Smooth muscle cell (in vitro differentiated cells): ENCODE results near the gene C19orf73. TPM values are rescaled to one million over a fixed set of nuclear protein-coding genes. Genes with fewer than 3 reads are reported as not detected.
A peak's percentile ranks its signal among the peaks of the same experiment; 100 is the strongest.
"Not testable (repeated sequence)": the region's sequence is repeated elsewhere in the genome, so short reads cannot be mapped to it uniquely, and the experiment has no call there.

Source experiments
- DNase-seq: peaks from one replicate; lab custom pipeline; 2025; ENCODE audit not compliant: unreplicated experiment; lab: John Stamatoyannopoulos, UW
- H2AFZ ChIP-seq: fragments of 200-600 bp; sonication (generic); 2 replicates; pipeline ENCODE4 v1.6.0; 2016; ENCODE audit warnings: antibody characterized with exemption, low read depth, mild to moderate bottlenecking
- H3F3A ChIP-seq: fragments of 200-600 bp; sonication (generic); 2 replicates; pipeline ENCODE4 v1.6.0; 2017; ENCODE audit warnings: antibody characterized with exemption, low read depth
- H3K27ac ChIP-seq: fragments of 200-600 bp; sonication (generic); 2 replicates; pipeline ENCODE4 v1.5.1; 2016; ENCODE audit warnings: low read depth, mild to moderate bottlenecking
- H3K27me3 ChIP-seq: fragments of 200-600 bp; sonication (generic); 2 replicates; pipeline ENCODE4 v1.6.1; 2016; ENCODE audit warnings: low read depth, mild to moderate bottlenecking
- H3K36me3 ChIP-seq: fragments of 200-600 bp; sonication (generic); 2 replicates; pipeline ENCODE4 v1.5.1; 2016; ENCODE audit warnings: low read depth
- H3K4me1 ChIP-seq: fragments of 200-600 bp; sonication (generic); 2 replicates; pipeline ENCODE4 v1.5.1; 2016; ENCODE audit warnings: low read depth
- H3K4me2 ChIP-seq: fragments of 200-600 bp; sonication (generic); 2 replicates; pipeline ENCODE4 v1.6.0; 2016; ENCODE audit warnings: mild to moderate bottlenecking
- H3K4me3 ChIP-seq: fragments of 200-600 bp; sonication (generic); 2 replicates; pipeline ENCODE4 v1.5.1; 2016; ENCODE audit warnings: mild to moderate bottlenecking
- H3K79me2 ChIP-seq: fragments of 200-600 bp; sonication (generic); 2 replicates; pipeline ENCODE4 v1.6.0; 2016; ENCODE audit warnings: low read depth, mild to moderate bottlenecking
- H3K9ac ChIP-seq: fragments of 200-600 bp; sonication (generic); 2 replicates; pipeline ENCODE4 v1.6.0; 2016; ENCODE audit warnings: low read depth
- H3K9me3 ChIP-seq: fragments of 200-600 bp; sonication (generic); replicated peaks from 2 replicates; pipeline ENCODE4 v1.5.1; 2016; ENCODE audit warnings: low read depth
- H4K20me1 ChIP-seq: fragments of 200-600 bp; sonication (generic); 2 replicates; pipeline ENCODE4 v1.6.0; 2016; ENCODE audit warnings: low read depth
- CTCF ChIP-seq: fragments of 200-600 bp; sonication (generic); IDR thresholded peaks from 2 replicates; pipeline ENCODE4 v1.5.1; 2017; ENCODE audit warnings: borderline replicate concordance, mild to moderate bottlenecking, antibody characterized with exemption; ENCODE audit not compliant: insufficient read depth, poor library complexity, severe bottlenecking
- WGBS: methylation state at CpG from one replicate; pipeline ENCODE4 v1.1.7; 2016; ENCODE audit warnings: low lambda C conversion rate; 5-methylcytosine and 5-hydroxymethylcytosine counted together
- polyA plus RNA-seq: library from polyadenylated mRNA; unstranded; fragments of >200 nt; fragmentation: Nextera tagmentation; extraction: Ambion mirVana; gene quantifications from 2 replicates; pipeline ENCODE4 v1.2.1, GENCODE V29; 2016
- total RNA-seq: library from RNA; depleted of rRNA; stranded (reverse); fragments of >200 nt; gene quantifications from 2 replicates; pipeline ENCODE4 v1.2.3, GENCODE V29; 2014

C19orf73 gene
- total and polyA plus RNA-seq, 2 experiments from 2014 or later: 0.74 to 2.9 TPM

- Histone ChIP-seq H3F3A (no peaks in the 10 kb centered on the region), H3K36me3 (no peaks in the 10 kb centered on the region), H3K27ac (no peak overlapping the region), H4K20me1 (no peaks in the 10 kb centered on the region), H3K9ac (no peak overlapping the region), H3K79me2 (no peaks in the 10 kb centered on the region), H3K4me1 (no peaks in the 10 kb centered on the region), H2AFZ (no peak overlapping the region), H3K4me3 (no peak overlapping the region), H3K4me2 (peak overlapping the region; percentile 82), H3K9me3 (no peaks in the 10 kb centered on the region), H3K27me3 (no peaks in the 10 kb centered on the region)
- TF ChIP-seq CTCF: no peak
- 48% methylated on average over 16 of the region's 16 CpGs for WGBS
- DNase-seq: no peak
These were observed 10.3 kb upstream of the C19orf73 start for GRCh38 chr19:49129238-49129583.

- Histone ChIP-seq H3F3A (no peaks in the 10 kb centered on the region), H4K20me1 (no peaks in the 10 kb centered on the region), H3K27ac (no peak overlapping the region), H3K4me1 (no peaks in the 10 kb centered on the region), H2AFZ (peak overlapping the region; percentile 42), H3K9me3 (no peaks in the 10 kb centered on the region), H3K36me3 (no peaks in the 10 kb centered on the region), H3K27me3 (no peaks in the 10 kb centered on the region), H3K4me2 (peak overlapping the region; percentile 82), H3K9ac (no peak overlapping the region), H3K79me2 (no peaks in the 10 kb centered on the region), H3K4me3 (peak overlapping the region; percentile 47)
- TF ChIP-seq CTCF: no peak
- no peak for DNase-seq
- WGBS: 73% methylated on average over 15 of the region's 15 CpGs
These were observed 9.7 kb upstream of the C19orf73 start for GRCh38 chr19:49128545-49129237.

GRCh38 chr19:49127674-49128544 lies 9.0 kb upstream of the C19orf73 start:
- Histone ChIP-seq H3K27me3 (no peaks in the 10 kb centered on the region), H3K4me1 (no peaks in the 10 kb centered on the region), H3K79me2 (no peaks in the 10 kb centered on the region), H3K9ac (no peak overlapping the region), H4K20me1 (no peaks in the 10 kb centered on the region), H3K27ac (no peak overlapping the region), H3K9me3 (no peaks in the 10 kb centered on the region), H3F3A (no peaks in the 10 kb centered on the region), H2AFZ (peak overlapping the region; percentile 42), H3K4me2 (peak overlapping the region; percentile 82), H3K36me3 (no peaks in the 10 kb centered on the region), H3K4me3 (peak overlapping the region; percentile 47)
- WGBS: 11% methylated on average over 34 of the region's 63 CpGs
- no peak for TF ChIP-seq CTCF
- DNase-seq: peak; percentile 93

DNA sequence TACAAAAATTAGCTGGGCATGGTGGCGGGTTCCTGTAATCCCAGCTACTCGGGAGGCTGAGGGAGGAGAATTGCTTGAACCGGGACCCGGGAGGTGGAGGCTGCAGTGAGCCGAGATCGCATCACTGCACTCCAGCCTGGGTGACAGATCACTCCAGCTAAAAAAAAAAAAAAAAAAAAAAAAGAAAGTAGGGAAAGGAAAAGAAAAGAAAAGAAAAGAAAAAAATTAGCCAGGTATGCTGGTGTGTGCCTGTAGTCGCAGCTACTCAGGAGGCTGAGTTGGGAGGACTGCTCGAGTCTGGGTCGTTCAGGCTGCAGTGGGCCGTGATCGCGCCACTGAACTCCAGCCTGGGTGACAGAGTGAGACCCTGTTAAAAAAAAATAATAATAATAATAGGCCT lies 8.3 kb upstream of the C19orf73 start:
- not testable (repeated sequence) for H3K27ac ChIP-seq, H3K4me1 ChIP-seq, H3K27me3 ChIP-seq, H3K4me3 ChIP-seq, DNase-seq, H4K20me1 ChIP-seq, H3F3A ChIP-seq, H3K9me3 ChIP-seq, H3K79me2 ChIP-seq, H2AFZ ChIP-seq, H3K9ac ChIP-seq, H3K36me3 ChIP-seq
- 98% methylated on average over 6 of the region's 12 CpGs for WGBS
- H3K4me2 ChIP-seq: peak overlapping the region; percentile 69
